Measurements from ENCODE around the gene RTP4.

RTP4 gene

DNA sequence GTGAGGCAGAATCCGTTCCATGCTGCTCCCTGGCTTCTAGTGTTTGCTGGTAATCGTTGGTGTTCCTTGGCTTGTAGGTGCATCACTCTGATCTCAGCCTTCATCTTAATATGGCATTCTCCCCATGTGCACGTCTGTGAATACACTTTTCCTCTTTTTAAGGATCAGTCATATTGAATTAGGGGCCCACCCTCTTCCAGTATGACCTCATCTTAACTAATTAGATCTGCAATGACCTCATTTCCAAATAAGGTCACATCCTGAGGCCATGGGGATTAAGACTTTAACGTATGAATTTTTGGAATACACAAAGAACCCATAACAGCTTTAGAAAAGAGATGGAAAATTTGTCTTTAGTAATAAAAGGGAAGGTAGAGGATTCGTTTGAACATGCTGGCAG, 42.6 kb upstream of the RTP4 start:
- TF ChIP-seq CTCF (IDR thresholded peaks at IDR 0.05; ENCODE audit: low read depth, low read length), result no peak

GRCh38 chr3:187327845-187328244, 40.3 kb upstream of the RTP4 start:
- DNase-seq (ENCODE audit: extremely low read depth, low read depth), result no peak
- no peak for TF ChIP-seq CTCF (IDR thresholded peaks at IDR 0.05; ENCODE audit: low read depth, low read length)

More for the DNA sequence above, 42.6 kb upstream of the RTP4 start:
- no peak for DNase-seq (ENCODE audit: extremely low read depth, low read depth)

DNA sequence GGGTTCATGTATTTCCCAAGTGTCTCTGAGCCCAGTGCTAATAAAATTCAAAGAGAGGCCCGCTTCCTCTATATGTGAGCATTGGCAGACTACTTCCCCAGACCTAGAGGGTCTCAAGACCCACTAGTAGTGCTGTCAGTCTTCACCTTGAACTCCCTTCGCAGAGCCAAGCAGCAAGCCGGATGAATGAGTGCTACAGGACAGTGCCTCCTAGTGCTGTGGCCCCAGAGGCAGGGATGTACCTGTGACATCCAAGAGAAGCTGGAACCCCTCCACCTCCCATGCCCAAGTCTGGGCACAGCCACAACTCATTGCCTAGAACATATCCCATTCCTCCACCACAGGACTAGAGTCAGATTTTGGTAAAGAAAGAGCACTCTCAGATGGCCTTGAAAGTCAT, 39.5 kb upstream of the RTP4 start:
- TF ChIP-seq CTCF (IDR thresholded peaks at IDR 0.05; ENCODE audit: low read depth, low read length), result no peak
- DNase-seq (ENCODE audit: extremely low read depth, low read depth), result no peak

DNA sequence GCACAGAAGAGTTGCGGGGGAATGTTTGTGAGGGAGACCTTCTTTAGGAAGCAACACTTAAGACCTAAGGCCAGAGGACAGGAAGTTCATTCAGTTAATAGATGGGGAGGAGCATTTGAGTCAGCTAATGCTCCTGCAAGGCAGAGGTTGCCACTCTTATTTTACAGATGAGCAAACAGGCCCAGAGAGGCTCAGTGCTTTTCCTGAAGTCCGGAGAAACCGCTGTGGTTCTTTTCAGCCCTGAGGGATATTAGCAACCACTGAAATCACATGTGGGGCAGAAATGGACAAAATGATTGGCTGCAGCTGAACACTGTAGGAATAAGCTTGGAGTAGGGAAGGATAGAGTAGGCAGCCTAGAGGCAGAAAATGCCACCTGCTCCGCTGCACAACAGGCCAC, 33.3 kb upstream of the RTP4 start:
- DNase-seq (ENCODE audit: extremely low read depth, low read depth), result no peak
- no peak for TF ChIP-seq CTCF (IDR thresholded peaks at IDR 0.05; ENCODE audit: low read depth, low read length)

GRCh38 chr3:187336322-187336721, 31.9 kb upstream of the RTP4 start:
- no peak for DNase-seq (ENCODE audit: extremely low read depth, low read depth)
- no peak for TF ChIP-seq CTCF (IDR thresholded peaks at IDR 0.05; ENCODE audit: low read depth, low read length)

GRCh38 chr3:187340578-187340977, 27.6 kb upstream of the RTP4 start:
- TF ChIP-seq CTCF (IDR thresholded peaks at IDR 0.05; ENCODE audit: low read depth, low read length), result no peak
- no peak for DNase-seq (ENCODE audit: extremely low read depth, low read depth)

DNA sequence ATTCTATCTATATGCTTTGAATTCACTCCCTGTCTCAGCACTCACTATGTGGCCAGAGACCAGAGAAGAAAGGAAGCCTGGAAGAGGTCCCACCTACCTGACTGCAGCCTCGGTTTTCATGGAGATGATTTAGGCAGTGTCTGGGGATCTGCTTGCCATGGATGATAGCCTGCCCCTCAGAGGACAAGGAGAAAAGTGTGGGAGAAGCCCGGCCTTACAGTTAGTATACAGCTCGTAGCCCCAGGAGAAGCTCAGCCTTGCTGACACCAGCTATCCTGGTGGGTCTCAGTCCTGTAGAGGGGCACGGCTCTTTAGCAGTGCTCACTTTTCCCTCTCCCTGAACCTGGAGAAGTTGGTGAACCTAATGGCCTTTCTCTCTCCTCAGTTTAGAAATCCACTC, 25.9 kb upstream of the RTP4 start:
- TF ChIP-seq CTCF (IDR thresholded peaks at IDR 0.05; ENCODE audit: low read depth, low read length), result no peak
- no peak for DNase-seq (ENCODE audit: extremely low read depth, low read depth)

Measured in AG09319 (cell line).